H1 (cell line): ENCODE measurements around the gene HMGCL.

Experiments used
- RFX5 ChIP-seq: IDR thresholded peaks from 2 replicates; pipeline ENCODE4 v1.6.1; 2011; ENCODE audit warnings: low read depth, low read length, improper control_type of control experiment, borderline replicate concordance
- SRF ChIP-seq: IDR thresholded peaks from 2 replicates; pipeline ENCODE4 v1.6.1; 2011; ENCODE audit warnings: mild to moderate bottlenecking, low read depth, low read length, moderate library complexity
- TCF12 ChIP-seq: IDR thresholded peaks from 2 replicates; pipeline ENCODE4 v1.6.1; 2011; ENCODE audit warnings: low read depth, mild to moderate bottlenecking, low read length
- TF ChIP-seq, protein P1 (sequence below), 3 experiments: IDR thresholded peaks; 1 replicate in 2 of 3; 2 replicates in 1 of 3; pipeline versions ENCODE4 v1.5.1 to v1.6.1; 2011; ENCODE audit warnings: low read length in 3 of 3, mild to moderate bottlenecking in 3 of 3, inconsistent platforms in 2 of 3, low read depth in 1 of 3, moderate library complexity in 1 of 3; ENCODE audit not compliant: insufficient read depth in 1 of 3; ENCODE audit errors: control extremely low read depth in 1 of 3

- TF ChIP-seq, protein P1, sequence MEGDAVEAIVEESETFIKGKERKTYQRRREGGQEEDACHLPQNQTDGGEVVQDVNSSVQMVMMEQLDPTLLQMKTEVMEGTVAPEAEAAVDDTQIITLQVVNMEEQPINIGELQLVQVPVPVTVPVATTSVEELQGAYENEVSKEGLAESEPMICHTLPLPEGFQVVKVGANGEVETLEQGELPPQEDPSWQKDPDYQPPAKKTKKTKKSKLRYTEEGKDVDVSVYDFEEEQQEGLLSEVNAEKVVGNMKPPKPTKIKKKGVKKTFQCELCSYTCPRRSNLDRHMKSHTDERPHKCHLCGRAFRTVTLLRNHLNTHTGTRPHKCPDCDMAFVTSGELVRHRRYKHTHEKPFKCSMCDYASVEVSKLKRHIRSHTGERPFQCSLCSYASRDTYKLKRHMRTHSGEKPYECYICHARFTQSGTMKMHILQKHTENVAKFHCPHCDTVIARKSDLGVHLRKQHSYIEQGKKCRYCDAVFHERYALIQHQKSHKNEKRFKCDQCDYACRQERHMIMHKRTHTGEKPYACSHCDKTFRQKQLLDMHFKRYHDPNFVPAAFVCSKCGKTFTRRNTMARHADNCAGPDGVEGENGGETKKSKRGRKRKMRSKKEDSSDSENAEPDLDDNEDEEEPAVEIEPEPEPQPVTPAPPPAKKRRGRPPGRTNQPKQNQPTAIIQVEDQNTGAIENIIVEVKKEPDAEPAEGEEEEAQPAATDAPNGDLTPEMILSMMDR (IDR thresholded peaks at IDR 0.05; ENCODE audit: control extremely low read depth in 1 of 3, insufficient read depth in 1 of 3, low read depth in 1 of 3, low read length in 3 of 3): no peak
- TF ChIP-seq RFX5 (no peak), TCF12 (no peak), SRF (no peak)
Measured at GRCh38 chr1:23777979-23778814, 47.0 kb downstream of the HMGCL start, which contains the start of gene PITHD1.
